SK-N-SH (cell line): ENCODE data around the gene AANAT. TPM values are rescaled to one million over a fixed set of nuclear protein-coding genes. Genes with fewer than 3 reads are reported as not detected.

ENCODE experiments used
- CTCF ChIA-PET: fragments of 300-600, 350-600 bp; formaldehyde crosslinking; extraction: SDS; loops from one replicate; lab custom pipeline; 2021; lab: Yijun Ruan, JAX
- POLR2A ChIA-PET: fragments of 350-600 bp; sonication (Branson Sonifier 250); formaldehyde crosslinking; extraction: SDS; loops from one replicate; lab custom pipeline; 2020; ENCODE audit warnings: antibody characterized with exemption, inconsistent platforms; lab: Yijun Ruan, JAX
- DNase-seq: peaks from one replicate; pipeline ENCODE4 v3.0.0; 2012
- H2AFZ ChIP-seq: fragments of 200-600 bp; sonication (generic); 2 replicates; pipeline ENCODE4 v1.8.1; 2016; ENCODE audit warnings: antibody characterized with exemption, mild to moderate bottlenecking, low read depth
- H3F3A ChIP-seq: fragments of 200-600 bp; sonication (generic); replicated peaks from 2 replicates; pipeline ENCODE3; 2016; ENCODE audit warnings: antibody characterized with exemption, mild to moderate bottlenecking; ENCODE audit not compliant: insufficient read depth
- H3K27ac ChIP-seq, 2 experiments: fragments of 200-500 bp in 1 of 2; fragments of 200-600 bp in 1 of 2; sonication (Bioruptor generic) in 1 of 2; sonication (generic), shearing (Covaris generic) in 1 of 2; 2 replicates each; pipeline versions ENCODE4 v1.5.1 to v1.6.1; 2014 to 2016; ENCODE audit warnings: low read depth in 2 of 2, inconsistent platforms in 1 of 2, low read length in 1 of 2, mild to moderate bottlenecking in 1 of 2, mixed read lengths in 1 of 2
- H3K27me3 ChIP-seq: fragments of 200-600 bp; sonication (generic), shearing (Covaris generic); 2 replicates; pipeline ENCODE4 v1.6.1; 2016; ENCODE audit warnings: mixed run types; ENCODE audit not compliant: insufficient read depth
- H3K36me3 ChIP-seq, 2 experiments: fragments of 200-500 bp in 1 of 2; fragments of 200-600 bp in 1 of 2; sonication (Bioruptor generic) in 1 of 2; sonication (generic) in 1 of 2; replicated peaks in 1 of 2; 2 replicates each; pipeline versions ENCODE3 to v1.5.1; 2014 to 2016; ENCODE audit warnings: low read length in 1 of 2, mild to moderate bottlenecking in 1 of 2; ENCODE audit not compliant: insufficient read depth in 2 of 2, control insufficient read depth in 1 of 2
- H3K4me1 ChIP-seq, 2 experiments: fragments of 200-500 bp in 1 of 2; fragments of 200-600 bp in 1 of 2; sonication (Bioruptor generic) in 1 of 2; sonication (generic), shearing (Covaris generic) in 1 of 2; 2 replicates each; pipeline versions ENCODE4 v1.5.1 to v1.6.1; 2014 to 2016; ENCODE audit warnings: low read depth in 1 of 2, low read length in 1 of 2, mixed run types in 1 of 2; ENCODE audit not compliant: insufficient read depth in 2 of 2, control insufficient read depth in 1 of 2
- H3K4me2 ChIP-seq: fragments of 200-600 bp; sonication (generic), shearing (Covaris generic); 2 replicates; pipeline ENCODE4 v1.6.1; 2017; ENCODE audit warnings: mixed run types
- H3K4me3 ChIP-seq, 2 experiments: fragments of 200-500 bp in 1 of 2; fragments of 200-600 bp in 1 of 2; sonication (Bioruptor generic) in 1 of 2; sonication (generic), shearing (Covaris generic) in 1 of 2; 2 replicates each; pipeline versions ENCODE4 v1.5.1 to v1.8.1; 2014 to 2016; ENCODE audit warnings: low read depth in 2 of 2, inconsistent platforms in 1 of 2, low read length in 1 of 2, mild to moderate bottlenecking in 1 of 2, mixed read lengths in 1 of 2, moderate library complexity in 1 of 2
- H3K79me2 ChIP-seq: fragments of 200-600 bp; sonication (generic); 2 replicates; pipeline ENCODE4 v1.8.1; 2017; ENCODE audit warnings: mild to moderate bottlenecking; ENCODE audit not compliant: insufficient read depth
- H3K9ac ChIP-seq: fragments of 200-600 bp; sonication (generic); 2 replicates; pipeline ENCODE4 v1.6.1; 2017; ENCODE audit warnings: mixed run types
- H3K9me2 ChIP-seq: fragments of 200-600 bp; sonication (generic); 2 replicates; pipeline ENCODE4 v1.6.1; 2017; ENCODE audit warnings: mixed run types
- H3K9me3 ChIP-seq: fragments of 200-600 bp; sonication (generic); 2 replicates; pipeline ENCODE4 v1.6.1; 2017; ENCODE audit warnings: mixed run types, mild to moderate bottlenecking, moderate library complexity
- H4K20me1 ChIP-seq: fragments of 200-600 bp; sonication (generic); 2 replicates; pipeline ENCODE4 v1.6.1; 2017; ENCODE audit warnings: mild to moderate bottlenecking, mixed run types; ENCODE audit not compliant: insufficient read depth
- CTCF ChIP-seq: fragments of 200-600 bp; sonication (generic); IDR thresholded peaks from 2 replicates; pipeline ENCODE4 v1.6.1; 2017; ENCODE audit warnings: antibody characterized with exemption, mild to moderate bottlenecking, moderate library complexity
- GATA2 ChIP-seq: sonication (generic); formaldehyde crosslinking; IDR thresholded peaks from 2 replicates; pipeline ENCODE4 v1.5.0; 2020; ENCODE audit warnings: mild to moderate bottlenecking, missing genetic modification reagents
- NFIC ChIP-seq: IDR thresholded peaks from 2 replicates; pipeline ENCODE4 v1.4.0; 2012; ENCODE audit warnings: borderline replicate concordance
- POLR2AphosphoS5 ChIP-seq: IDR thresholded peaks from 2 replicates; pipeline ENCODE4 v1.6.1; 2012; ENCODE audit warnings: low read depth, low read length
- REST ChIP-seq: IDR thresholded peaks from 2 replicates; pipeline ENCODE4 v1.6.1; 2012; ENCODE audit warnings: mild to moderate bottlenecking, low read depth, low read length, moderate library complexity
- ZBTB33 ChIP-seq: IDR thresholded peaks from 2 replicates; pipeline ENCODE4 v1.4.0; 2012; ENCODE audit warnings: low read depth, borderline replicate concordance
- WGBS: methylation state at CpG from one replicate; pipeline ENCODE4 v1.1.6; 2017; ENCODE audit warnings: low lambda C conversion rate; 5-methylcytosine and 5-hydroxymethylcytosine counted together
- polyA plus RNA-seq, 3 experiments: library from polyadenylated mRNA; depleted of rRNA; stranded (reverse); fragments of >200 nt; gene quantifications; 2 replicates each; pipeline ENCODE4 v1.2.3, GENCODE V29; 2012

Gene AANAT
- polyA plus RNA-seq, 1 of the 3 experiments (the other 2 are of a cell fraction): 0.26 TPM

- TF ChIP-seq CTCF (no peak), POLR2AphosphoS5 (no peak), GATA2 (CRISPR knock-in tag) (no peak)
- TF ChIP-seq, all 33 proteins: peak for 0
Observed at GRCh38 chr17:76502341-76503211, 35.2 kb downstream of the AANAT start (continued).

GRCh38 chr17:76504117-76504516 lies 36.7 kb downstream of the AANAT start:
- no peaks in the 10 kb centered on the region for H4K20me1 ChIP-seq
- no peaks in the 10 kb centered on the region for H3K36me3 ChIP-seq
- H3F3A ChIP-seq: peaks cover 13% of the 10 kb centered on the region
- no peaks in the 10 kb centered on the region for H3K9me2 ChIP-seq
- 79% methylated on average over 7 of the region's 7 CpGs for WGBS
- TF ChIP-seq CTCF (peak; percentile 28; the same call in 1 of the 2 replicates), NFIC (no peak), REST (no peak), ZBTB33 (no peak)
- no peak overlapping the region for H3K4me2 ChIP-seq
- ChIA-PET POLR2A (interaction anchor here (0.7 to 1.1 kb wide), 2 partner anchors 27 to 29 kb away, joined by 3 to 6 read pairs; no protein-coding TSS in a partner anchor), CTCF (interaction anchor here (0.7 to 56.8 kb wide), 8 partner anchors 15 to 95 kb away, joined by 3 to 1687 read pairs (median 222); partner anchors contain the start of genes AANAT, CYGB, PRCD and RHBDF2)
- DNase-seq: no peak
- peaks cover 4 to 28% of the 10 kb centered on the region in 2 experiments; a peak in 2 of 4 replicates for H3K4me1 ChIP-seq
- no peak overlapping the region for H2AFZ ChIP-seq
- peaks cover 10% of the 10 kb centered on the region; the same call in 1 of the 2 replicates for H3K79me2 ChIP-seq
- no peak overlapping the region for H3K27ac ChIP-seq
- H3K9me3 ChIP-seq: no peaks in the 10 kb centered on the region
- H3K4me3 ChIP-seq: no peak overlapping the region
- no peak overlapping the region for H3K9ac ChIP-seq
- H3K27me3 ChIP-seq: peaks cover 9% of the 10 kb centered on the region
